ENCODE results near the gene C12orf42. TPM values are rescaled to one million over a fixed set of nuclear protein-coding genes. Genes with fewer than 3 reads are reported as not detected.

The C12orf42 gene
- polyA plus RNA-seq, 1 experiment: not detected

DNA sequence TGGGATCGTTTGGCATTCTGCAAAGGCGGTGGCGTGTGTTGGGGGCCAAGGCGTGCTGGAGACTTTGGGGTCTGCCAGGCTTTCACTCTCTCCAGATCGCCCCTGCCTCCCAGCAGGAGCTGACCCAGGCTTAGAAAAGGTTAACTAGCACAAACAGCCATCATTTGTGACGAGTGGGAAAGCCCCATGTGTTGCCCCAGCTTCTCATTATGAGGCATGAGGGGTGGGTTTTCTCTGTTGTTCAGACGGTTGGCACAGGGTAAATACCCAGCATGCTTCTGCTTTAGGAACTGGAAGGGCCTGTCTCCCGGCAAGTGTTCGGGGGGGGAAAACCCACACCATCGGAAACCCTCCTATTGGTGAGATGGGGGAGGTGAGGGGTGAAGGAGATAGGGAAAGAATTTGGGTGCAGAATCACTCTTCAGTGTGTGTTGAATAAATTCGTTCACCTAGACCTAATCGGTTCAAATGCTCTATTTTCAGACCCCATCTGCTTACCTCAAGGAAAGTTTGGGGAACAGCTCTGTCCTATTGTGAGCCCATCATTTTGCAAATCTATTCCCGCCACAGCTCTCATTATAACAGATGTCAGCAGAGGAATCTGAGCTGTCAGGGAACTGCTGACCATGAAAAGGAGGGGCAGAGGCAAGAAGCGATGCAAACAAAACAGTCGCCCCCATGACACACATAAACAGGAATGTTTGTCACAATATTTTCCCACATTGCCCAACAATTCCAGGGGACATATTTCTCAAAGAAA is 34.7 kb upstream of the C12orf42 start:
- no peak for DNase-seq (ENCODE audit: low read depth, low spot score)
- H3K27me3 ChIP-seq (ENCODE audit: control insufficient read depth, insufficient read depth, low read length): peaks cover 2% of the 10 kb centered on the region
- H3K27ac ChIP-seq (ENCODE audit: low read depth, low read length): no peak overlapping the region
- H3K9me3 ChIP-seq (ENCODE audit: control insufficient read depth, insufficient read depth, low read length): no peaks in the 10 kb centered on the region
- ChIA-PET CTCF (no interaction called here), POLR2A (no interaction called here)
- no peak overlapping the region for H3K4me3 ChIP-seq (ENCODE audit: low read depth, low read length)
- TF ChIP-seq, protein P1, sequence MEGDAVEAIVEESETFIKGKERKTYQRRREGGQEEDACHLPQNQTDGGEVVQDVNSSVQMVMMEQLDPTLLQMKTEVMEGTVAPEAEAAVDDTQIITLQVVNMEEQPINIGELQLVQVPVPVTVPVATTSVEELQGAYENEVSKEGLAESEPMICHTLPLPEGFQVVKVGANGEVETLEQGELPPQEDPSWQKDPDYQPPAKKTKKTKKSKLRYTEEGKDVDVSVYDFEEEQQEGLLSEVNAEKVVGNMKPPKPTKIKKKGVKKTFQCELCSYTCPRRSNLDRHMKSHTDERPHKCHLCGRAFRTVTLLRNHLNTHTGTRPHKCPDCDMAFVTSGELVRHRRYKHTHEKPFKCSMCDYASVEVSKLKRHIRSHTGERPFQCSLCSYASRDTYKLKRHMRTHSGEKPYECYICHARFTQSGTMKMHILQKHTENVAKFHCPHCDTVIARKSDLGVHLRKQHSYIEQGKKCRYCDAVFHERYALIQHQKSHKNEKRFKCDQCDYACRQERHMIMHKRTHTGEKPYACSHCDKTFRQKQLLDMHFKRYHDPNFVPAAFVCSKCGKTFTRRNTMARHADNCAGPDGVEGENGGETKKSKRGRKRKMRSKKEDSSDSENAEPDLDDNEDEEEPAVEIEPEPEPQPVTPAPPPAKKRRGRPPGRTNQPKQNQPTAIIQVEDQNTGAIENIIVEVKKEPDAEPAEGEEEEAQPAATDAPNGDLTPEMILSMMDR (IDR thresholded peaks at IDR 0.05; ENCODE audit: low read depth, low read length): no peak

DNA sequence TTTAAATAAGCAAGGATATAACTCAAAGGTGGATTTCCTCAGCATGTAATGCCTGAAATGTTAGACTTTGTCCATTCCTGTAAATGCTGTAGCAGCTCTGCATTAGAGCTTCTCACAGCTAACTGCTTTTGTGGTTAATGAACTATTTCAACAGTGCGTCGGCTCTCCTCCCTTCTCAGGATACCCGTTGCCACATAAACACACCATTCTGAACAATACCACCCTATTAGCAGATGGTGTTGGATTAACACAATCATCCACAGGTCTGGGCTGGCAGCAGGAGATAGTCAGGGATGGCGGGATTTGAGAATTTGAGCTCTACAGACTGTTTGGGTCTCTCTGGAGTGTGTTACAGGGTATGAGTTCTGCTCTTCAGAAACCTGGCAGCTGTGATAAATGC is 33.5 kb upstream of the C12orf42 start:
- DNase-seq (ENCODE audit: low read depth, low spot score): no peak
- Histone ChIP-seq H3K27me3 (ENCODE audit: control insufficient read depth, insufficient read depth, low read length) (peaks cover 2% of the 10 kb centered on the region), H3K4me3 (ENCODE audit: low read depth, low read length) (no peak overlapping the region), H3K9me3 (ENCODE audit: control insufficient read depth, insufficient read depth, low read length) (no peaks in the 10 kb centered on the region), H3K27ac (ENCODE audit: low read depth, low read length) (no peak overlapping the region)
- ChIA-PET POLR2A (no interaction called here), CTCF (no interaction called here)
- TF ChIP-seq, protein P1 (IDR thresholded peaks at IDR 0.05; ENCODE audit: low read depth, low read length): no peak

DNA sequence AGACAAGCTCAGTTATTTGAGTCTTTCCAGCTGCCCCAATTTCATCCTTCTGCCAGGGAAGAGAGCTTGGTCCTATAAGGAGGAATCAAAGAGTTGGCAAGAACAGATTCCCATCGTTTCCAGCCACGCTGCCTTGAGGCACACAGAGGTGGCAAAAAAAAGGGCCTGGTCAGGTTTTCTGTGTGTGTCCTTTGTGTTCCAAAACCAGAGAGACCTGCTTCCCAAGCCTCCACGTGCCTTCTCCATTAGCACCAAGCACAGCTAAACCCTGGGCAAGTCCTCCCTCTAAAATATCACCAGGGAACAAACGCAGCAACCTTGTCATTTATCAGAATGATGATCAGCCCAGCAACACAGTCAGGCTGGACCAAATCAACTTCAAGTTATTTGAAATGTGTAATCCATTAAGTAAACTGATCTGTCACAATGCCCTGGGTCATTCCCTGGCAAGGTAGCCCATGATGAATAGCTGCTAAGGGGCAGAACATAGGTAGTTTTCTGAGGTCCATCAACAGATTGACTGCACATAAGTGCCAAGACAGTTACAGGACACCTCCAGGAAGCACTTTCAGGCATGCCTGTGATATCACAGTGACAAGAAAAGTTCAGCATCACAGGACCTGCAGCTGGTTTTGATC is 28.6 kb upstream of the C12orf42 start:
- no peaks in the 10 kb centered on the region for H3K9me3 ChIP-seq (ENCODE audit: control insufficient read depth, insufficient read depth, low read length)
- CTCF ChIA-PET: interaction anchor here (2.2 kb wide), 1 partner anchor 24 kb away, joined by 15 read pairs; no protein-coding TSS in a partner anchor
- no peak overlapping the region for H3K27ac ChIP-seq (ENCODE audit: low read depth, low read length)
- TF ChIP-seq, protein P1 (IDR thresholded peaks at IDR 0.05; ENCODE audit: low read depth, low read length): no peak
- no peak for DNase-seq (ENCODE audit: low read depth, low spot score)
- no peak overlapping the region for H3K4me3 ChIP-seq (ENCODE audit: low read depth, low read length)
- POLR2A ChIA-PET: no interaction called here
- H3K27me3 ChIP-seq (ENCODE audit: control insufficient read depth, insufficient read depth, low read length): peaks cover 2% of the 10 kb centered on the region

DNA sequence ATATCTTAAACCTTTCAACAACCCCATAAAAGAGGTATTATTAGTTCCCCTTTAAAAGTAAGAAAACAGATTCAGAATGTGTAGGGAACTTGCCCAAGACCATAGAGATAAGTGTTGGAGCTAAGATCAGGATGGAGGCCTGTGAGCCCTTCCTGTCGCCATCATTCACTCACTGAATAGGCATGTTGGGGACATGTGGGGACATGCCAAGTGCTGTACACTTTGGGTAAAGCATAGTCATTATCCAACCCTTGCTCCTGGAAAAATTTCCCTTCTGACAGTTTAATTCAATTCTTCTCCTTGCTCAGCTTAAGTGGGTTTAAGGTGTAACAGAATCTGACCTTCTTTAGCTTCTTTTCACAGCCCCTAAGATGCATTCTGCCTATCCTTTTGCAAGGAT is 28.0 kb upstream of the C12orf42 start:
- H3K27me3 ChIP-seq (ENCODE audit: control insufficient read depth, insufficient read depth, low read length): peaks cover 2% of the 10 kb centered on the region
- ChIA-PET POLR2A (no interaction called here), CTCF (interaction anchor here (2.2 kb wide), 1 partner anchor 24 kb away, joined by 15 read pairs; no protein-coding TSS in a partner anchor)
- H3K27ac ChIP-seq (ENCODE audit: low read depth, low read length): no peak overlapping the region
- DNase-seq (ENCODE audit: low read depth, low spot score): no peak
- H3K9me3 ChIP-seq (ENCODE audit: control insufficient read depth, insufficient read depth, low read length): no peaks in the 10 kb centered on the region
- no peak overlapping the region for H3K4me3 ChIP-seq (ENCODE audit: low read depth, low read length)
- TF ChIP-seq, protein P1 (IDR thresholded peaks at IDR 0.05; ENCODE audit: low read depth, low read length): no peak

DNA sequence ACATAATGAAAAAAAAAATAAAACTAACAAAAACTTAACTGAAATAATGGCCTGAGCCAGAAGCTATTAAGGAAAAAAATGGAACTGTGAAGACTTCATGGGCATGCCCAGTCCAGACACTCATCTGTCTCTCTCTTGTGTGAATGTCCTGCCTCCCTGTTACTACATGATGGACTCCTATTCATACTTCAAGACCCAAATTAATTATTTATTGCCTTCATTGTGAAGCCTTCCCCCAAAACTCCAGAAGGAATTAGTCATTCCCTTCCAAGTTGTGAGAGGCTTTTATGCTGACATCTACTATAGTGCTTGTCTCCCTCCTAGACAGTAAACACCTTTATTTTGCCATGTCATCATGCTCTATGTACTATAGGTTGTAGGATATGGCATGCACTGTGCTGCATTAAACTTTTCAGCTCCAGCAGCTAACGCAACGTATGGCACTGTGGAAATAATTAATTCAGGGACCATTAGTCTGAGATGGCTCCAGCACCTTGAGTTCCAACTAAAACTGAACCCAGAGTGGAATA is 25.0 kb upstream of the C12orf42 start:
- POLR2A ChIA-PET: no interaction called here
- TF ChIP-seq, protein P1 (IDR thresholded peaks at IDR 0.05; ENCODE audit: low read depth, low read length): no peak
- no peak overlapping the region for H3K27ac ChIP-seq (ENCODE audit: low read depth, low read length)
- H3K9me3 ChIP-seq (ENCODE audit: control insufficient read depth, insufficient read depth, low read length): no peaks in the 10 kb centered on the region
- H3K27me3 ChIP-seq (ENCODE audit: control insufficient read depth, insufficient read depth, low read length): peaks cover 2% of the 10 kb centered on the region
- H3K4me3 ChIP-seq (ENCODE audit: low read depth, low read length): no peak overlapping the region
- CTCF ChIA-PET: no interaction called here
- DNase-seq (ENCODE audit: low read depth, low spot score): no peak
